Neural cell (in vitro differentiated cells): ENCODE measurements around the gene MFRP. TPM values are rescaled to one million over a fixed set of nuclear protein-coding genes. Genes with fewer than 3 reads are reported as not detected.

Experiments used
- MXI1 ChIP-seq: fragments of 450-650 bp; conservative IDR thresholded peaks from 2 replicates; pipeline ENCODE4 v1.6.1; 2014; ENCODE audit warnings: antibody characterized with exemption, mild to moderate bottlenecking; ENCODE audit not compliant: poor library complexity, severe bottlenecking
- POLR2AphosphoS5 ChIP-seq: IDR thresholded peaks from 2 replicates; pipeline ENCODE4 v1.6.1; 2012
- RAD21 ChIP-seq: fragments of 450-650 bp; conservative IDR thresholded peaks from 2 replicates; pipeline ENCODE4 v1.6.1; 2014; ENCODE audit warnings: antibody characterized with exemption, mild to moderate bottlenecking, moderate library complexity
- SMC3 ChIP-seq: fragments of 450-650 bp; conservative IDR thresholded peaks from 2 replicates; pipeline ENCODE4 v1.6.1; 2014; ENCODE audit warnings: antibody characterized with exemption, mild to moderate bottlenecking, moderate library complexity; ENCODE audit not compliant: poor library complexity
- polyA plus RNA-seq: library from polyadenylated mRNA; depleted of rRNA; stranded (reverse); fragments of >200 nt; gene quantifications from 2 replicates; pipeline ENCODE4 v1.2.3, GENCODE V29; 2014
- small RNA-seq, 3 experiments: library from RNA; depleted of rRNA; stranded (forward); fragments of <200 nt; gene quantifications; one replicate each; pipeline ENCODE3, GENCODE V24; 2012

Gene MFRP
- polyA plus RNA-seq, 1 donor from 2014 or later = not detected

DNA sequence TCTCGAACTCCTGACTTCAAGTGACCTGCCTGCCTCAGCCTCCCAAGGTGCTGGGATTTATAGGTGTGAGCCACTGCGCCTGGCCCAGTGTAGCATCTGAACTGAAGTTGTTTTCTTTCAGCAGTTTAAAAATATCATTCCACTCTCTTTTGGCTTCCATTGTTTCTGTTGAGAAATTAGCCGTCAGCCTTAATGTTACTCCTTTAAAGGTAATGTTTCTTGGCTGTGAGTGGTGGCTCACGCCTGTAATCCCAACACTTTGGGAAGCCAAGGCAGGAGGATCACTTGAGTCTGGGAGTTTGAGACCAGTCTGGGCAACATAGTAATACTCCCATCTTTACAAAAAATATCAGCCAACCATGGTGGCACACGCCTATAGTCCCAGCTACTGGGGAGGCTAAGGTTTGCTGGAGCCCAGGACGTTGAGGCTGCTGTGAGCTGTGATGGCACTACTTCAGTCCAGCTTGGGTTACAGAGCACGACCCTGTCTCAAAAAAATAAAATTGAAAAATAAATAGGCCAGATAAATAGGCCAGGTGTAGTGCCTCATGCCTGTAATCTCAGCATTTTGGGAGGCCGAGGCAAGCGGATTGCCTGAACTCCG is 55.5 kb downstream of the MFRP start (continued):
- TF ChIP-seq MXI1 = no peak
- TF ChIP-seq POLR2AphosphoS5 = no peak
- TF ChIP-seq RAD21 = no peak
- no peak for TF ChIP-seq SMC3

Small RNA genes lying within 50 kb of the gene (small RNA-seq; reads per million reads assigned to genes)
- gene RF01225 (0 reads per million in 3 experiments), gene RNU6-262P (0.03 to 0.08 (median 0.03) reads per million in 3 experiments)

Other genes starting within 250 kb of the MFRP start
- 9.8 and 27.0 TPM in 2 replicates for gene DPAGT1, start 244.9 kb downstream of the MFRP start, polyA plus RNA-seq
- 13.6 and 21.6 TPM in 2 replicates for gene C2CD2L, start 239.4 kb downstream of the MFRP start, polyA plus RNA-seq
- gene HINFP, start 225.1 kb downstream of the MFRP start, polyA plus RNA-seq = 50.0 and 58.8 TPM in 2 replicates
- 1.5 and 3.0 TPM in 2 replicates for gene ABCG4, start 197.7 kb downstream of the MFRP start, polyA plus RNA-seq
- 0.60 and 1.6 TPM in 2 replicates for gene NLRX1, start 178.0 kb downstream of the MFRP start, polyA plus RNA-seq
- gene NHERF4, start 161.2 kb downstream of the MFRP start, polyA plus RNA-seq = not detected in 2 replicates
- gene CBL, start 140.4 kb downstream of the MFRP start, polyA plus RNA-seq = 10.5 and 10.7 TPM in 2 replicates
- gene MCAM, start 29.6 kb downstream of the MFRP start, polyA plus RNA-seq = 7.5 and 12.5 TPM in 2 replicates
- gene RNF26, start 12.2 kb downstream of the MFRP start, polyA plus RNA-seq = 1.9 and 2.6 TPM in 2 replicates
- gene C1QTNF5, start 5.8 kb downstream of the MFRP start, polyA plus RNA-seq = not detected in 2 replicates
- 0.59 and 0.74 TPM in 2 replicates for gene USP2, start 35.0 kb upstream of the MFRP start, polyA plus RNA-seq
- gene THY1, start 76.5 kb upstream of the MFRP start, polyA plus RNA-seq = 98.3 and 118 TPM in 2 replicates